CD4-positive, alpha-beta T cell (primary cell): ENCODE results near the gene C9orf78. TPM values are rescaled to one million over a fixed set of nuclear protein-coding genes. Genes with fewer than 3 reads are reported as not detected.
"Not testable (repeated sequence)": the region's sequence is repeated elsewhere in the genome, so short reads cannot be mapped to it uniquely, and the experiment has no call there.

Experiments
- ATAC-seq: fragments of 200-7000 bp; cut with Tn5 transposase; one replicate; pipeline ENCODE4 v1.10.0; 2022; ENCODE audit warnings: mild to moderate bottlenecking; ENCODE audit not compliant: poor library complexity
- CTCF ChIA-PET: fragments of 350-600 bp; sonication (Branson Sonifier 250); formaldehyde crosslinking; loops from one replicate; lab custom pipeline; 2021; ENCODE audit warnings: antibody characterized with exemption, inconsistent platforms; lab: Charles Lee
- POLR2A ChIA-PET: fragments of 350-600 bp; sonication (Branson Sonifier 250); formaldehyde crosslinking; loops from one replicate; lab custom pipeline; 2021; ENCODE audit warnings: antibody characterized with exemption, inconsistent platforms; lab: Charles Lee
- DNase-seq, 14 experiments: peaks; one replicate each; pipeline ENCODE4 v3.0.0-alpha.2; 2013 to 2020; ENCODE audit warnings: mixed read lengths in 2 of 14
- H3K27ac ChIP-seq, 2 donors: one replicate each; pipeline versions ENCODE4 v1.5.1 to v1.7.0; 2013; ENCODE audit warnings: low read length in 2 of 2, low read depth in 1 of 2, mild to moderate bottlenecking in 1 of 2
- H3K27me3 ChIP-seq, 2 experiments: 1 replicate in 1 of 2; 2 replicates in 1 of 2; pipeline versions ENCODE4 v1.6.1 to v1.7.0; 2013; ENCODE audit warnings: low read length in 2 of 2, control low read depth in 1 of 2, mild to moderate bottlenecking in 1 of 2, moderate library complexity in 1 of 2; ENCODE audit not compliant: insufficient read depth in 2 of 2, control insufficient read depth in 1 of 2
- H3K36me3 ChIP-seq: one replicate; pipeline ENCODE4 v1.6.1; 2013; ENCODE audit warnings: low read length, control low read depth; ENCODE audit not compliant: insufficient read depth
- H3K4me1 ChIP-seq: one replicate; pipeline ENCODE4 v1.6.1; 2013; ENCODE audit warnings: low read length, control low read depth; ENCODE audit not compliant: insufficient read depth
- H3K4me3 ChIP-seq: one replicate; pipeline ENCODE4 v1.5.1; 2013; ENCODE audit warnings: mild to moderate bottlenecking, low read length, moderate library complexity
- H3K9me3 ChIP-seq, 2 experiments: 1 replicate in 1 of 2; 2 replicates in 1 of 2; pipeline versions ENCODE4 v1.6.1 to v1.7.0; 2013; ENCODE audit warnings: low read length in 2 of 2, mild to moderate bottlenecking in 2 of 2, control low read depth in 1 of 2, moderate library complexity in 1 of 2; ENCODE audit not compliant: control insufficient read depth in 1 of 2, insufficient read depth in 1 of 2
- H3K27ac Mint-ChIP-seq: one replicate; pipeline ENCODE4 v1.8.0; 2020; ENCODE audit warnings: mixed read lengths
- H3K27me3 Mint-ChIP-seq: one replicate; pipeline ENCODE4 v1.8.0; 2021; ENCODE audit warnings: mixed read lengths
- H3K36me3 Mint-ChIP-seq: one replicate; pipeline ENCODE4 v1.8.0; 2021; ENCODE audit warnings: low read depth, mixed read lengths
- H3K4me1 Mint-ChIP-seq: one replicate; pipeline ENCODE4 v1.8.0; 2021; ENCODE audit warnings: low read depth, mixed read lengths
- H3K4me3 Mint-ChIP-seq: one replicate; pipeline ENCODE4 v1.8.0; 2020; ENCODE audit warnings: mild to moderate bottlenecking, mixed read lengths
- H3K9me3 Mint-ChIP-seq: one replicate; pipeline ENCODE4 v1.8.0; 2020; ENCODE audit warnings: mixed read lengths
- CTCF ChIP-seq: fragments of 200-600 bp; IDR thresholded peaks from one replicate; pipeline ENCODE4 v1.8.0; 2022; ENCODE audit warnings: antibody characterized with exemption, mild to moderate bottlenecking
- intact Hi-C, 2 experiments: fragments of 100-400 bp; cut with DNase I in 1 of 2; cut with micrococcal nuclease in 1 of 2; formaldehyde crosslinking; loops; one replicate each; pipeline versions ENCODE4 v1.15.1 to v1.9.0; 2023 to 2025; cut with DNase I, micrococcal nuclease
- total RNA-seq, 174 experiments: library from RNA in 2 of 174; stranded (reverse) in 2 of 174; gene quantifications; one replicate each; pipeline ENCODE4 v1.2.3 and lab custom pipeline; 2021 to 2026

C9orf78 gene
- total RNA-seq, 2 experiments from 2014 or later = 145 to 159 TPM

- Histone ChIP-seq H3K27me3 (no peaks in the 10 kb centered on the region), H3K4me3 (peak within 1 kb of the TSS; percentile 81), H3K9me3 (no peaks in the 10 kb centered on the region), H3K36me3 (peaks cover 24% of the 10 kb centered on the region), H3K27ac (peak within 1 kb of the TSS; percentile 49 to 77), H3K4me1 (peaks cover 25% of the 10 kb centered on the region)
- H3K4me3 Mint-ChIP-seq = peak within 1 kb of the TSS; percentile 91
- peaks cover 33% of the 10 kb centered on the region for H3K36me3 Mint-ChIP-seq
- H3K4me1 Mint-ChIP-seq = peaks cover 24% of the 10 kb centered on the region
- ATAC-seq (peak; percentile 92), DNase-seq (peak; percentile 87 to 97 (median 94))
- POLR2A ChIA-PET = interaction anchor here (0.7 to 2.2 kb wide), 9 partner anchors 21 to 663 kb away, joined by 3 to 10 read pairs (median 3); partner anchors contain the start of genes GPR107 and TOR1A
- no peaks in the 10 kb centered on the region for H3K27me3 Mint-ChIP-seq
- H3K27ac Mint-ChIP-seq = peak within 1 kb of the TSS; percentile 86
- TF ChIP-seq CTCF = no peak
- intact Hi-C loops = loop anchor here (1.0 to 10.0 kb wide), 5 partner anchors 21 to 294 kb away; partner anchors contain the start of genes C9orf78 (in 2 of the 2), USP20 (in 2 of the 2), ASB6 (in 1 of the 2) and C9orf50 (in 1 of the 2)
- H3K9me3 Mint-ChIP-seq = no peaks in the 10 kb centered on the region
- CTCF ChIA-PET = interaction anchor here (0.9 to 1.5 kb wide), 4 partner anchors 13 to 251 kb away, joined by 3 read pairs; partner anchors contain the start of gene GPR107
Measured at GRCh38 chr9:129802833-129803675, 32.0 kb downstream of the C9orf78 start, which contains the start of gene TOR1B. Gene TOR1B, plus strand, starts transcription at chr9:129803184. Its CDS starts 29 bp downstream, at chr9:129803213.

- Mint-ChIP-seq H3K9me3 (no peaks in the 10 kb centered on the region), H3K36me3 (peaks cover 22% of the 10 kb centered on the region), H3K27ac (peak overlapping the region; percentile 1), H3K27me3 (no peaks in the 10 kb centered on the region), H3K4me1 (peaks cover 19% of the 10 kb centered on the region), H3K4me3 (peak overlapping the region; percentile 73)
- intact Hi-C loops = loop anchor here (5.0 to 10.0 kb wide), 3 partner anchors 159 to 296 kb away; partner anchors contain the start of genes ASB6 (in 1 of the 2), C9orf50 (in 1 of the 2) and NTMT1 (in 1 of the 2)
- Histone ChIP-seq H3K4me3 (no peak overlapping the region), H3K36me3 (peaks cover 12% of the 10 kb centered on the region), H3K27me3 (no peaks in the 10 kb centered on the region), H3K9me3 (no peaks in the 10 kb centered on the region), H3K27ac (no peak overlapping the region), H3K4me1 (peaks cover 25% of the 10 kb centered on the region)
- DNase-seq = peak in 1 of 14 experiments; percentile 31
- no peak for TF ChIP-seq CTCF
- POLR2A ChIA-PET = interaction anchor here (1.1 kb wide), 1 partner anchor 91 kb away, joined by 3 read pairs; no protein-coding TSS in a partner anchor
- CTCF ChIA-PET = no interaction called here
- no peak for ATAC-seq
Measured at GRCh38 chr9:129801504-129801903, 33.6 kb downstream of the C9orf78 start.

GRCh38 chr9:129798973-129799372, 36.1 kb downstream of the C9orf78 start:
- Mint-ChIP-seq H3K9me3 (no peaks in the 10 kb centered on the region), H3K4me3 (no peak overlapping the region), H3K36me3 (peaks cover 9% of the 10 kb centered on the region), H3K27me3 (no peaks in the 10 kb centered on the region), H3K4me1 (peaks cover 3% of the 10 kb centered on the region), H3K27ac (no peak overlapping the region)
- Histone ChIP-seq H3K27ac (no peak overlapping the region), H3K4me1 (peaks cover 5% of the 10 kb centered on the region), H3K36me3 (no peaks in the 10 kb centered on the region), H3K9me3 (no peaks in the 10 kb centered on the region), H3K4me3 (no peak overlapping the region), H3K27me3 (no peaks in the 10 kb centered on the region)
- TF ChIP-seq CTCF = no peak
- intact Hi-C loops = no loop called here
- ChIA-PET CTCF (interaction anchor here (0.7 to 0.9 kb wide), 3 partner anchors 9 to 689 kb away, joined by 3 to 5 read pairs (median 4); no protein-coding TSS in a partner anchor), POLR2A (no interaction called here)
- DNase-seq (no peak), ATAC-seq (no peak)

GRCh38 chr9:129796029-129796428, 39.0 kb downstream of the C9orf78 start:
- H3K4me3 Mint-ChIP-seq, H3K9me3 Mint-ChIP-seq, H3K4me1 Mint-ChIP-seq, H3K36me3 ChIP-seq, H3K9me3 ChIP-seq, H3K27me3 ChIP-seq, DNase-seq, POLR2A ChIA-PET, H3K27ac Mint-ChIP-seq, intact Hi-C loops, H3K27me3 Mint-ChIP-seq, ATAC-seq, H3K36me3 Mint-ChIP-seq, H3K27ac ChIP-seq, H3K4me3 ChIP-seq, H3K4me1 ChIP-seq: not testable (repeated sequence)
- CTCF ChIA-PET = interaction anchor here (0.7 kb wide), 1 partner anchor 693 kb away, joined by 3 read pairs; no protein-coding TSS in a partner anchor
